Liver (tissue), 9 donors: Measurements from ENCODE around the gene CFAP90. TPM values are rescaled to one million over a fixed set of nuclear protein-coding genes. Genes with fewer than 3 reads are reported as not detected.

Experiments used
- DNase-seq: peaks from one replicate; pipeline ENCODE4 v3.0.0-alpha.2; 2017; ENCODE audit warnings: low spot score
- H3K27ac ChIP-seq, 2 donors: one replicate each; pipeline ENCODE4 v1.7.0; 2013; ENCODE audit warnings: inconsistent platforms in 2 of 2, low read length in 2 of 2, control low read depth in 1 of 2, low read depth in 1 of 2, mild to moderate bottlenecking in 1 of 2
- H3K27me3 ChIP-seq, 4 donors: one replicate each; pipeline versions ENCODE4 v1.6.1 to v1.7.0; 2013; ENCODE audit warnings: low read length in 3 of 4, inconsistent platforms in 1 of 4, mild to moderate bottlenecking in 1 of 4, moderate library complexity in 1 of 4; ENCODE audit not compliant: control insufficient read depth in 4 of 4, insufficient read depth in 4 of 4
- H3K36me3 ChIP-seq, 4 donors: one replicate each; pipeline versions ENCODE4 v1.6.1 to v1.7.0; 2013; ENCODE audit warnings: low read length in 3 of 4, mild to moderate bottlenecking in 3 of 4, low read depth in 1 of 4, moderate library complexity in 1 of 4; ENCODE audit not compliant: control insufficient read depth in 4 of 4, insufficient read depth in 3 of 4
- H3K4me1 ChIP-seq, 4 donors: one replicate each; pipeline versions ENCODE4 v1.6.1 to v1.7.0; 2013; ENCODE audit warnings: low read length in 3 of 4, mild to moderate bottlenecking in 3 of 4, moderate library complexity in 1 of 4; ENCODE audit not compliant: control insufficient read depth in 4 of 4, insufficient read depth in 4 of 4
- H3K4me3 ChIP-seq, 3 donors: one replicate each; pipeline versions ENCODE4 v1.6.1 to v1.7.0; 2013; ENCODE audit warnings: low read length in 3 of 3, control low read depth in 1 of 3, low read depth in 1 of 3, mild to moderate bottlenecking in 1 of 3
- H3K9ac ChIP-seq, 2 donors: one replicate each; pipeline ENCODE4 v1.7.0; 2013; ENCODE audit warnings: low read length in 2 of 2, mild to moderate bottlenecking in 2 of 2, moderate library complexity in 2 of 2, control low read depth in 1 of 2, low read depth in 1 of 2
- H3K9me3 ChIP-seq, 4 donors: one replicate each; pipeline versions ENCODE4 v1.6.1 to v1.7.0; 2013; ENCODE audit warnings: low read length in 3 of 4; ENCODE audit not compliant: control insufficient read depth in 4 of 4
- EGR1 ChIP-seq, 2 donors: IDR thresholded peaks; 2 replicates each; pipeline ENCODE4 v1.6.1; 2016 to 2018; ENCODE audit warnings: antibody characterized with exemption in 2 of 2, low read depth in 2 of 2
- FOXA1 ChIP-seq: IDR thresholded peaks from 2 replicates; pipeline ENCODE4 v1.6.1; 2016; ENCODE audit warnings: antibody characterized with exemption
- FOXA2 ChIP-seq: IDR thresholded peaks from 2 replicates; pipeline ENCODE4 v1.6.1; 2016; ENCODE audit warnings: antibody characterized with exemption
- GABPA ChIP-seq, 2 donors: IDR thresholded peaks in 1 of 2; conservative IDR thresholded peaks in 1 of 2; 2 replicates each; pipeline ENCODE4 v1.6.1; 2016; ENCODE audit warnings: antibody characterized with exemption in 2 of 2, mild to moderate bottlenecking in 1 of 2, moderate library complexity in 1 of 2
- HNF4A ChIP-seq, 2 donors: conservative IDR thresholded peaks; 2 replicates each; pipeline ENCODE4 v1.6.1; 2016; ENCODE audit warnings: antibody characterized with exemption in 2 of 2, mild to moderate bottlenecking in 2 of 2
- HNF4G ChIP-seq: IDR thresholded peaks from 2 replicates; pipeline ENCODE4 v1.6.1; 2016; ENCODE audit warnings: antibody characterized with exemption
- JUND ChIP-seq, 2 donors: IDR thresholded peaks; 2 replicates each; pipeline ENCODE4 v1.6.1; 2016; ENCODE audit warnings: antibody characterized with exemption in 2 of 2
- NR2F2 ChIP-seq: IDR thresholded peaks from 2 replicates; pipeline ENCODE4 v1.6.1; 2016; ENCODE audit warnings: antibody characterized with exemption
- RAD21 ChIP-seq, 2 donors: IDR thresholded peaks; 2 replicates each; pipeline ENCODE4 v1.6.1; 2016; ENCODE audit warnings: antibody characterized with exemption in 2 of 2, mild to moderate bottlenecking in 2 of 2
- REST ChIP-seq: IDR thresholded peaks from 2 replicates; pipeline ENCODE4 v1.6.1; 2016; ENCODE audit warnings: antibody characterized with exemption, mild to moderate bottlenecking
- RXRA ChIP-seq, 2 donors: IDR thresholded peaks; 2 replicates each; pipeline ENCODE4 v1.6.1; 2017 to 2018; ENCODE audit warnings: antibody characterized with exemption in 2 of 2, mild to moderate bottlenecking in 1 of 2
- SP1 ChIP-seq: IDR thresholded peaks from 2 replicates; pipeline ENCODE4 v1.6.1; 2018; ENCODE audit warnings: antibody characterized with exemption, mild to moderate bottlenecking
- TAF1 ChIP-seq: conservative IDR thresholded peaks from 2 replicates; pipeline ENCODE4 v1.6.1; 2016; ENCODE audit warnings: antibody characterized with exemption, mild to moderate bottlenecking
- ZBTB33 ChIP-seq: IDR thresholded peaks from 2 replicates; pipeline ENCODE4 v1.6.1; 2016; ENCODE audit warnings: antibody characterized with exemption
- WGBS: extraction: QIAGEN DNeasy Blood & Tissue Kit; methylation state at CpG from one replicate; pipeline ENCODE4 v1.1.7; 2013; 5-methylcytosine and 5-hydroxymethylcytosine counted together
- polyA plus RNA-seq, 2 donors: library from polyadenylated mRNA; stranded (reverse) in 1 of 2; unstranded in 1 of 2; fragments of 200-250 nt in 1 of 2; fragments of >200 nt in 1 of 2; fragmentation: Nextera tagmentation in 1 of 2; extraction: Ambion mirVana in 1 of 2; gene quantifications; one replicate each; pipeline versions ENCODE4 v1.2.1 to v1.2.3, GENCODE V29; 2013 to 2015
- total RNA-seq, 2 donors: library from RNA; depleted of rRNA; stranded (reverse); fragments of >200 nt; gene quantifications; one replicate each; pipeline ENCODE4 v1.2.3, GENCODE V29; 2014
- TF ChIP-seq, protein P1 (sequence below): fragments of 150-350 bp; IDR thresholded peaks from 2 replicates; pipeline ENCODE4 v1.5.1; 2017; ENCODE audit warnings: improper control_type of control experiment, low read depth, low read length; ENCODE audit not compliant: missing input control
- donor health status: healthy.
- donor health status: healthy.
- donor health status: healthy.
- donor health status: healthy.
- donor health status: healthy.

CFAP90 gene
- total and polyA plus RNA-seq, 4 donors: 0.42 to 1.0 (median 0.59) TPM

DNA sequence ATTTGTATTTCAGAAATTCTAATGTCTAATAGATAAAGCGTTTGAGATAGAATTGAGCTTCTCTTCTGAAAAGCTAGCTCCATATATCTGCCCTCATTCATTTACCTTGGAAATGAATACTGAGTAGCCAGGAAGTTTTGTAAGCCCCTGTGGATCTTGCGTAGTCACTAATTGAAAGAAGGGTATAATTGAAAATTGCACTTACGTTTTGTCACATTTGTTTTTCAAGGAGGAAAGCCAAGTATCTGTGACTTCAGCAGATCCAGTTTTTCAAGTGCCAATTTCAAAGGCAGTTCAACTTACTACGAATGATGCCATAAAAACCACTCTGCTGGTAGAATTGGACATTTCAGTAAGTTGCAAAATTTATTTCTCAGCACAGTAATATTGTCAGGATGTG is 32.0 kb upstream of the CFAP90 start:
- H3K4me3 ChIP-seq: no peak overlapping the region
- 85% methylated on average over 4 of the region's 4 CpGs for WGBS
- no peak for DNase-seq
- peaks cover 5 to 15% (median 10%) of the 10 kb centered on the region in 4 donors for H3K4me1 ChIP-seq
- TF ChIP-seq SP1 (no peak), REST (no peak), HNF4A (conservative IDR thresholded peaks at IDR 0.05) (no peak), TAF1 (no peak), RXRA (IDR thresholded peaks at IDR 0.05) (no peak), ZBTB33 (no peak), FOXA1 (no peak), GABPA (IDR thresholded peaks at IDR 0.05 in 1 of 2, conservative IDR thresholded peaks at IDR 0.05 in 1 of 2) (no peak), JUND (IDR thresholded peaks at IDR 0.05) (no peak)
- H3K27ac ChIP-seq: no peak overlapping the region
- H3K9me3 ChIP-seq: peaks cover 0 to 4% (median 0%) of the 10 kb centered on the region in 4 donors
- no peak overlapping the region for H3K9ac ChIP-seq
- peaks cover 14 to 49% (median 41%) of the 10 kb centered on the region in 4 donors for H3K36me3 ChIP-seq
- H3K27me3 ChIP-seq: no peaks in the 10 kb centered on the region

DNA sequence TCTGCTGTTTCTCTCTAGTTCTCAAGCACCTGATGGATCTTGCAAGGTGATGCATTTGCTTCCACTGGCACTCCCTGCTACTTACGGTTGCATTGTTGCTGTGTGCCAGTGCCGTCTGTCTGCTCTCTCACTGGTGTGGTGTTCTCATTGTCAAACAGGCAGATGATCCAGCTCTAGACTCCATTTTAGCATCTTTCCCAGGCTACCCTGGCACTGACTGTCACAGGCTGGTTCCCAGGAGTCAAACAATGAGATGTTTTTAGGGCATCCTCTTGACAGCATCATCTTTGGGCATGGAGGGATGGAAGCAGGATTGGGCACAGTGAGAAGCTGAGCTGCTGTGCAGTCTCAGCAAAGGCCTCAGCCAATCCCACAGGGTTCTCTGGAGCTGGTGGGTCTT is 30.9 kb upstream of the CFAP90 start:
- 96% methylated on average over 2 of the region's 2 CpGs for WGBS
- Histone ChIP-seq H3K36me3 (peaks cover 14 to 48% (median 40%) of the 10 kb centered on the region in 4 donors), H3K9ac (no peak overlapping the region), H3K9me3 (peaks cover 0 to 4% (median 0%) of the 10 kb centered on the region in 4 donors), H3K27ac (no peak overlapping the region), H3K4me1 (peaks cover 5 to 24% (median 20%) of the 10 kb centered on the region in 4 donors), H3K4me3 (no peak overlapping the region), H3K27me3 (no peaks in the 10 kb centered on the region)
- TF ChIP-seq FOXA1 (no peak), RAD21 (IDR thresholded peaks at IDR 0.05) (no peak), HNF4A (conservative IDR thresholded peaks at IDR 0.05) (no peak), NR2F2 (no peak), FOXA2 (no peak), JUND (IDR thresholded peaks at IDR 0.05) (no peak), EGR1 (IDR thresholded peaks at IDR 0.05; ENCODE audit: low read depth in 2 of 2) (no peak), RXRA (IDR thresholded peaks at IDR 0.05) (no peak), SP1 (no peak)
- DNase-seq: no peak

DNA sequence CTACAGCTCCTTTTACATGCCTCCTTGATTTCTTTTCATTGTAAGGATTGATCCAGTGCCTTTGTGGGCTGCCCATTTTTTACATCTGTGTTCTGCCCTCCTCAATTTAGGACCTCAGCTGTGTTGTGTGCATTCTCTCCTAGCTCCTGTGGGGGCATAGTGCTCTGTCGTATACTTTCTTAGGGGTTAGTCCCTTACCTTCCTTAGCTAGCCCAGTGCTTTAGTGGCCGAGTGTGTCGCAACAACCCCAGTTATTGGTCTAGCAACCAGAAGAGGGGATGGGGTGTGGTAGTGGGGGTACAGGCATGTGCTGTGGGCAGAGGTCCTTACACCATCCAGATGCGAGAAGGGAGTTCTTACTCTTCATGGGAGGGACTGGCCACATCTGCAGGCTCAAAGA is 30.2 kb upstream of the CFAP90 start:
- H3K9ac ChIP-seq: no peak overlapping the region
- WGBS: 94% methylated on average over 4 of the region's 4 CpGs
- no peak overlapping the region for H3K27ac ChIP-seq
- no peaks in the 10 kb centered on the region for H3K27me3 ChIP-seq
- peaks cover 5 to 27% (median 21%) of the 10 kb centered on the region in 4 donors for H3K4me1 ChIP-seq
- no peak for DNase-seq
- no peak overlapping the region for H3K4me3 ChIP-seq
- peaks cover 14 to 48% (median 43%) of the 10 kb centered on the region in 4 donors for H3K36me3 ChIP-seq
- H3K9me3 ChIP-seq: peaks cover 0 to 4% (median 0%) of the 10 kb centered on the region in 4 donors
- TF ChIP-seq, protein P1, sequence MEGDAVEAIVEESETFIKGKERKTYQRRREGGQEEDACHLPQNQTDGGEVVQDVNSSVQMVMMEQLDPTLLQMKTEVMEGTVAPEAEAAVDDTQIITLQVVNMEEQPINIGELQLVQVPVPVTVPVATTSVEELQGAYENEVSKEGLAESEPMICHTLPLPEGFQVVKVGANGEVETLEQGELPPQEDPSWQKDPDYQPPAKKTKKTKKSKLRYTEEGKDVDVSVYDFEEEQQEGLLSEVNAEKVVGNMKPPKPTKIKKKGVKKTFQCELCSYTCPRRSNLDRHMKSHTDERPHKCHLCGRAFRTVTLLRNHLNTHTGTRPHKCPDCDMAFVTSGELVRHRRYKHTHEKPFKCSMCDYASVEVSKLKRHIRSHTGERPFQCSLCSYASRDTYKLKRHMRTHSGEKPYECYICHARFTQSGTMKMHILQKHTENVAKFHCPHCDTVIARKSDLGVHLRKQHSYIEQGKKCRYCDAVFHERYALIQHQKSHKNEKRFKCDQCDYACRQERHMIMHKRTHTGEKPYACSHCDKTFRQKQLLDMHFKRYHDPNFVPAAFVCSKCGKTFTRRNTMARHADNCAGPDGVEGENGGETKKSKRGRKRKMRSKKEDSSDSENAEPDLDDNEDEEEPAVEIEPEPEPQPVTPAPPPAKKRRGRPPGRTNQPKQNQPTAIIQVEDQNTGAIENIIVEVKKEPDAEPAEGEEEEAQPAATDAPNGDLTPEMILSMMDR: no peak
- TF ChIP-seq HNF4G (no peak), GABPA (IDR thresholded peaks at IDR 0.05 in 1 of 2, conservative IDR thresholded peaks at IDR 0.05 in 1 of 2) (no peak), SP1 (no peak), REST (no peak)
